H54 (cell line): ENCODE results near the gene GTF2A1L.

Experiments used
- DNase-seq: peaks from one replicate; pipeline ENCODE4 v3.0.0; 2011; ENCODE audit warnings: low spot score, mixed read lengths; ENCODE audit not compliant: insufficient read length
- FAIRE-seq: peaks from 3 replicates; lab custom pipeline; 2011; peaks lifted over from hg19 to GRCh38; lab: Jason Lieb, UNC
- POLR2A ChIP-seq: IDR thresholded peaks from 2 replicates; pipeline ENCODE4 v1.6.1; 2011; ENCODE audit warnings: low read depth, mild to moderate bottlenecking, low read length

The GTF2A1L gene

GRCh38 chr2:48725696-48726494, 108.2 kb downstream of the GTF2A1L start:
- no peak for DNase-seq
- FAIRE-seq, result no peak
- TF ChIP-seq POLR2A, result no peak

- FAIRE-seq, result no peak
- no peak for TF ChIP-seq POLR2A
- DNase-seq, result no peak
Observed at GRCh38 chr2:48727560-48727959, 109.9 kb downstream of the GTF2A1L start.

GRCh38 chr2:48728295-48728694, 110.6 kb downstream of the GTF2A1L start:
- TF ChIP-seq POLR2A, result no peak
- FAIRE-seq (no peak), DNase-seq (no peak)

GRCh38 chr2:48728840-48729239, 111.2 kb downstream of the GTF2A1L start:
- no peak for DNase-seq
- no peak for TF ChIP-seq POLR2A
- FAIRE-seq, result no peak
